GM23338 (cell line): ENCODE results near the gene AIG1.
"Not testable (repeated sequence)": the region's sequence is repeated elsewhere in the genome, so short reads cannot be mapped to it uniquely, and the experiment has no call there.

Experiments
- JUNB ChIP-seq: IDR thresholded peaks from one replicate; pipeline ENCODE4 v1.6.1; 2016; ENCODE audit warnings: antibody characterized with exemption; ENCODE audit not compliant: unreplicated experiment
- NANOG ChIP-seq: IDR thresholded peaks from 2 replicates; pipeline ENCODE4 v1.6.1; 2016; ENCODE audit warnings: antibody characterized with exemption, borderline replicate concordance
- POLR2AphosphoS5 ChIP-seq: IDR thresholded peaks from 2 replicates; pipeline ENCODE4 v1.6.1; 2016; ENCODE audit warnings: antibody characterized with exemption, low read depth
- TF ChIP-seq, protein P1 (sequence below): IDR thresholded peaks from one replicate; pipeline ENCODE4 v1.6.1; 2018; ENCODE audit warnings: antibody characterized with exemption; ENCODE audit not compliant: unreplicated experiment
- TF ChIP-seq, protein P2 (sequence below), 2 experiments: fragments of 200-600 bp in 1 of 2; sonication (generic) in 1 of 2; conservative IDR thresholded peaks; 2 replicates each; pipeline versions ENCODE4 v1.5.1 to v1.6.1; 2016 to 2017; ENCODE audit warnings: antibody characterized with exemption in 2 of 2, low read depth in 2 of 2, mild to moderate bottlenecking in 2 of 2, moderate library complexity in 1 of 2
- TF ChIP-seq, protein P3 (sequence below): IDR thresholded peaks from 2 replicates; pipeline ENCODE4 v1.6.1; 2016; ENCODE audit warnings: antibody characterized with exemption

DNA sequence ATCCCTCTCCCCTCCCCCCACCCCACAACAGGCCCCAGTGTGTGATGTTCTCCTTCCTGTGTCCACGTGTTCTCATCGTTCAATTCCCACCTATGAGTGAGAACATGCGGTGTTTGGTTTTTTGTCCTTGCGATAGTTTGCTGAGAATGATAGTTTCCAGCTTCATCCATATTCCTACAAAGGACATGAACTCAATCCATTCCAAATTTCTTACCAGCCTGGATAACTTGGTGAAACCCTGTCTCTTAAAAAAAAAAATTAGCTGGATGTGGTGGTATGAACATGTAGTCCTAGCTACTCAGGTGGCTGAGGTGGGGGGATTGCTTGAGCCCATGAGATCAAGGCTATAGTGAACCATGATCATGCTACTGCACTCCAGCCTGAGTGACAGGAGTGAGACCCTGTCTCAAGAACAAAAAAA lies 107.7 kb downstream of the AIG1 start:
- TF ChIP-seq, protein P1, sequence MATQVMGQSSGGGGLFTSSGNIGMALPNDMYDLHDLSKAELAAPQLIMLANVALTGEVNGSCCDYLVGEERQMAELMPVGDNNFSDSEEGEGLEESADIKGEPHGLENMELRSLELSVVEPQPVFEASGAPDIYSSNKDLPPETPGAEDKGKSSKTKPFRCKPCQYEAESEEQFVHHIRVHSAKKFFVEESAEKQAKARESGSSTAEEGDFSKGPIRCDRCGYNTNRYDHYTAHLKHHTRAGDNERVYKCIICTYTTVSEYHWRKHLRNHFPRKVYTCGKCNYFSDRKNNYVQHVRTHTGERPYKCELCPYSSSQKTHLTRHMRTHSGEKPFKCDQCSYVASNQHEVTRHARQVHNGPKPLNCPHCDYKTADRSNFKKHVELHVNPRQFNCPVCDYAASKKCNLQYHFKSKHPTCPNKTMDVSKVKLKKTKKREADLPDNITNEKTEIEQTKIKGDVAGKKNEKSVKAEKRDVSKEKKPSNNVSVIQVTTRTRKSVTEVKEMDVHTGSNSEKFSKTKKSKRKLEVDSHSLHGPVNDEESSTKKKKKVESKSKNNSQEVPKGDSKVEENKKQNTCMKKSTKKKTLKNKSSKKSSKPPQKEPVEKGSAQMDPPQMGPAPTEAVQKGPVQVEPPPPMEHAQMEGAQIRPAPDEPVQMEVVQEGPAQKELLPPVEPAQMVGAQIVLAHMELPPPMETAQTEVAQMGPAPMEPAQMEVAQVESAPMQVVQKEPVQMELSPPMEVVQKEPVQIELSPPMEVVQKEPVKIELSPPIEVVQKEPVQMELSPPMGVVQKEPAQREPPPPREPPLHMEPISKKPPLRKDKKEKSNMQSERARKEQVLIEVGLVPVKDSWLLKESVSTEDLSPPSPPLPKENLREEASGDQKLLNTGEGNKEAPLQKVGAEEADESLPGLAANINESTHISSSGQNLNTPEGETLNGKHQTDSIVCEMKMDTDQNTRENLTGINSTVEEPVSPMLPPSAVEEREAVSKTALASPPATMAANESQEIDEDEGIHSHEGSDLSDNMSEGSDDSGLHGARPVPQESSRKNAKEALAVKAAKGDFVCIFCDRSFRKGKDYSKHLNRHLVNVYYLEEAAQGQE, result not testable (repeated sequence)
- TF ChIP-seq, protein P2, sequence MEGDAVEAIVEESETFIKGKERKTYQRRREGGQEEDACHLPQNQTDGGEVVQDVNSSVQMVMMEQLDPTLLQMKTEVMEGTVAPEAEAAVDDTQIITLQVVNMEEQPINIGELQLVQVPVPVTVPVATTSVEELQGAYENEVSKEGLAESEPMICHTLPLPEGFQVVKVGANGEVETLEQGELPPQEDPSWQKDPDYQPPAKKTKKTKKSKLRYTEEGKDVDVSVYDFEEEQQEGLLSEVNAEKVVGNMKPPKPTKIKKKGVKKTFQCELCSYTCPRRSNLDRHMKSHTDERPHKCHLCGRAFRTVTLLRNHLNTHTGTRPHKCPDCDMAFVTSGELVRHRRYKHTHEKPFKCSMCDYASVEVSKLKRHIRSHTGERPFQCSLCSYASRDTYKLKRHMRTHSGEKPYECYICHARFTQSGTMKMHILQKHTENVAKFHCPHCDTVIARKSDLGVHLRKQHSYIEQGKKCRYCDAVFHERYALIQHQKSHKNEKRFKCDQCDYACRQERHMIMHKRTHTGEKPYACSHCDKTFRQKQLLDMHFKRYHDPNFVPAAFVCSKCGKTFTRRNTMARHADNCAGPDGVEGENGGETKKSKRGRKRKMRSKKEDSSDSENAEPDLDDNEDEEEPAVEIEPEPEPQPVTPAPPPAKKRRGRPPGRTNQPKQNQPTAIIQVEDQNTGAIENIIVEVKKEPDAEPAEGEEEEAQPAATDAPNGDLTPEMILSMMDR (conservative IDR thresholded peaks at IDR 0.05; ENCODE audit: low read depth in 2 of 2), result not testable (repeated sequence)
- TF ChIP-seq JUNB, NANOG, POLR2AphosphoS5: not testable (repeated sequence)
- TF ChIP-seq, protein P3, sequence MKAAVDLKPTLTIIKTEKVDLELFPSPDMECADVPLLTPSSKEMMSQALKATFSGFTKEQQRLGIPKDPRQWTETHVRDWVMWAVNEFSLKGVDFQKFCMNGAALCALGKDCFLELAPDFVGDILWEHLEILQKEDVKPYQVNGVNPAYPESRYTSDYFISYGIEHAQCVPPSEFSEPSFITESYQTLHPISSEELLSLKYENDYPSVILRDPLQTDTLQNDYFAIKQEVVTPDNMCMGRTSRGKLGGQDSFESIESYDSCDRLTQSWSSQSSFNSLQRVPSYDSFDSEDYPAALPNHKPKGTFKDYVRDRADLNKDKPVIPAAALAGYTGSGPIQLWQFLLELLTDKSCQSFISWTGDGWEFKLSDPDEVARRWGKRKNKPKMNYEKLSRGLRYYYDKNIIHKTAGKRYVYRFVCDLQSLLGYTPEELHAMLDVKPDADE, result not testable (repeated sequence)
